Stimulated activated CD8-positive, alpha-beta memory T cell treated with anti-CD3 and anti-CD28 coated beads, Interleukin-4, amount 100 ng/mL, for 1 hour (primary cell): ENCODE data around the gene NUDT5.
A peak's percentile ranks its signal among the peaks of the same experiment; 100 is the strongest.

Experiments used
- DNase-seq, 2 donors: peaks; one replicate each; pipeline ENCODE4 v3.0.0-alpha.2; 2020; ENCODE audit warnings: low read depth in 2 of 2, low spot score in 1 of 2

NUDT5 gene

GRCh38 chr10:12165999-12166775 lies 29.5 kb downstream of the NUDT5 start:
- DNase-seq = no peak

- DNase-seq = no peak
These were observed 30.7 kb downstream of the NUDT5 start for GRCh38 chr10:12165036-12165435.

GRCh38 chr10:12164085-12164484 lies 31.6 kb downstream of the NUDT5 start:
- no peak for DNase-seq

- DNase-seq = no peak
These were observed 32.8 kb downstream of the NUDT5 start for GRCh38 chr10:12162927-12163326.

GRCh38 chr10:12160664-12161063 lies 35.0 kb downstream of the NUDT5 start:
- DNase-seq = no peak

GRCh38 chr10:12158111-12158510 lies 37.6 kb downstream of the NUDT5 start:
- no peak for DNase-seq

- DNase-seq = no peak
These were observed 39.1 kb downstream of the NUDT5 start for GRCh38 chr10:12156367-12157123.

GRCh38 chr10:12154516-12154915 lies 41.2 kb downstream of the NUDT5 start:
- no peak for DNase-seq

- no peak for DNase-seq
These were observed 45.5 kb downstream of the NUDT5 start for GRCh38 chr10:12150163-12150562.

- no peak for DNase-seq
These were observed 51.2 kb downstream of the NUDT5 start for GRCh38 chr10:12144538-12144937.

GRCh38 chr10:12140038-12140437 lies 55.7 kb downstream of the NUDT5 start:
- DNase-seq = no peak

GRCh38 chr10:12135631-12136030 lies 60.1 kb downstream of the NUDT5 start:
- DNase-seq = no peak

- DNase-seq = no peak
These were observed 65.3 kb downstream of the NUDT5 start for GRCh38 chr10:12130237-12130872.

GRCh38 chr10:12129222-12130111 lies 66.2 kb downstream of the NUDT5 start, which contains the start of gene SEC61A2:
SEC61A2 (plus strand) TSS chr10:12129677; CDS start chr10:12129788, 111 bp downstream.
- DNase-seq = peak; percentile 94 to 98

GRCh38 chr10:12121673-12122072 lies 74.0 kb downstream of the NUDT5 start:
- no peak for DNase-seq
